Endothelial cell of umbilical vein (primary cell): Measurements from ENCODE around the gene TRPM5. TPM values are rescaled to one million over a fixed set of nuclear protein-coding genes. Genes with fewer than 3 reads are reported as not detected.

Experiments
- BruUV-seq: library from RNA; stranded (reverse); fragments of 400-500 nt; replicated peaks from 2 replicates; lab custom pipeline; 2021; lab: Mats Ljungman, UMichigan
- CTCF ChIA-PET: fragments of 300-600, 350-600 bp; sonication (Branson Sonifier 250); formaldehyde crosslinking; loops from one replicate; lab custom pipeline; 2021; ENCODE audit warnings: antibody characterized with exemption, inconsistent platforms; lab: Charles Lee
- POLR2A ChIA-PET: fragments of 300-600, 350-600 bp; sonication (Branson Sonifier 250); formaldehyde crosslinking; loops from one replicate; lab custom pipeline; 2021; ENCODE audit warnings: antibody characterized with exemption, inconsistent platforms; lab: Charles Lee
- DNase-seq: peaks from one replicate; pipeline ENCODE4 v3.0.0-alpha.2; 2011; ENCODE audit warnings: low read depth, low spot score
- FAIRE-seq: peaks from 2 replicates; lab custom pipeline; 2011; peaks lifted over from hg19 to GRCh38; lab: Jason Lieb, UNC
- H2AFZ ChIP-seq: 2 replicates; pipeline ENCODE4 v1.6.0; 2012; ENCODE audit warnings: low read depth, low read length, control low read depth, inconsistent platforms
- H3K27ac ChIP-seq: 2 replicates; pipeline ENCODE4 v1.5.1; 2011; ENCODE audit warnings: low read depth, mild to moderate bottlenecking, control low read depth, low read length, moderate library complexity; ENCODE audit not compliant: insufficient read depth
- H3K27me3 ChIP-seq, 2 experiments: 2 replicates each; pipeline versions ENCODE4 v1.6.0 to v1.6.1; 2011; ENCODE audit warnings: low read length in 2 of 2, mixed read lengths in 1 of 2; ENCODE audit not compliant: control insufficient read depth in 2 of 2, insufficient read depth in 2 of 2
- H3K36me3 ChIP-seq, 2 experiments: 2 replicates in 1 of 2; 3 replicates in 1 of 2; pipeline ENCODE4 v1.5.1; 2011; ENCODE audit warnings: low read length in 2 of 2, mild to moderate bottlenecking in 1 of 2, moderate library complexity in 1 of 2; ENCODE audit not compliant: control insufficient read depth in 2 of 2, insufficient read depth in 2 of 2; ENCODE audit errors: extremely low read depth in 1 of 2
- H3K4me1 ChIP-seq: 3 replicates; pipeline ENCODE4 v1.5.1; 2011; ENCODE audit warnings: mild to moderate bottlenecking, low read length; ENCODE audit not compliant: control insufficient read depth, insufficient read depth; ENCODE audit errors: extremely low read depth
- H3K4me2 ChIP-seq: 2 replicates; pipeline ENCODE4 v1.6.1; 2011; ENCODE audit warnings: low read length, control low read depth, mixed read lengths; ENCODE audit not compliant: insufficient read depth
- H3K4me3 ChIP-seq, 3 experiments: fragments of 200-600 bp in 1 of 3; sonication (generic), shearing (Covaris generic) in 1 of 3; replicated peaks in 1 of 3; 2 replicates each; pipeline ENCODE4 v1.5.1; 2011 to 2016; ENCODE audit warnings: control low read depth in 3 of 3, low read length in 3 of 3, mild to moderate bottlenecking in 2 of 3, inconsistent platforms in 1 of 3, low read depth in 1 of 3, moderate library complexity in 1 of 3; ENCODE audit not compliant: insufficient read depth in 1 of 3
- H3K79me2 ChIP-seq: 2 replicates; pipeline ENCODE4 v1.6.0; 2012; ENCODE audit warnings: low read length, inconsistent platforms; ENCODE audit not compliant: control insufficient read depth, insufficient read depth
- H3K9ac ChIP-seq: replicated peaks from 2 replicates; pipeline ENCODE3; 2011; ENCODE audit warnings: low read length, control low read depth; ENCODE audit not compliant: insufficient read depth; ENCODE audit errors: extremely low read depth
- H3K9me1 ChIP-seq: replicated peaks from 3 replicates; pipeline ENCODE4 v1.6.0; 2011; ENCODE audit warnings: mild to moderate bottlenecking, low read length; ENCODE audit not compliant: control insufficient read depth, insufficient read depth; ENCODE audit errors: extremely low read depth
- H3K9me3 ChIP-seq: replicated peaks from 2 replicates; pipeline ENCODE4 v1.5.1; 2012; ENCODE audit warnings: low read length, inconsistent platforms; ENCODE audit not compliant: control insufficient read depth, insufficient read depth
- H4K20me1 ChIP-seq: replicated peaks from 2 replicates; pipeline ENCODE3; 2011; ENCODE audit warnings: mild to moderate bottlenecking, low read length; ENCODE audit not compliant: control insufficient read depth, insufficient read depth; ENCODE audit errors: extremely low read depth
- EZH2 ChIP-seq: IDR thresholded peaks from 2 replicates; pipeline ENCODE4 v1.6.1; 2012; ENCODE audit warnings: borderline replicate concordance, low read depth, mild to moderate bottlenecking, moderate library complexity, low read length, inconsistent platforms; ENCODE audit not compliant: severe bottlenecking
- FOS ChIP-seq: IDR thresholded peaks from 2 replicates; pipeline ENCODE4 v1.6.1; 2011; ENCODE audit warnings: mild to moderate bottlenecking, low read length, moderate library complexity, borderline replicate concordance; ENCODE audit not compliant: insufficient read depth
- GATA2 ChIP-seq: IDR thresholded peaks from 2 replicates; pipeline ENCODE4 v1.7.0; 2011; ENCODE audit warnings: low read depth, mild to moderate bottlenecking, moderate library complexity, mixed read lengths, low read length; ENCODE audit not compliant: insufficient read length, insufficient read depth
- JUN ChIP-seq: IDR thresholded peaks from 2 replicates; pipeline ENCODE4 v1.6.1; 2011; ENCODE audit warnings: borderline replicate concordance, low read depth; ENCODE audit not compliant: insufficient read length, insufficient read depth
- MYC ChIP-seq: IDR thresholded peaks from one replicate; pipeline ENCODE4 v1.6.1; 2011; ENCODE audit warnings: mild to moderate bottlenecking, low read depth, low read length
- POLR2A ChIP-seq: IDR thresholded peaks from 2 replicates; pipeline ENCODE4 v1.6.1; 2012; ENCODE audit warnings: low read depth, mild to moderate bottlenecking, control low read depth, low read length
- POLR2AphosphoS5 ChIP-seq: IDR thresholded peaks from 2 replicates; pipeline ENCODE4 v1.6.1; 2012; ENCODE audit warnings: low read depth, mild to moderate bottlenecking, control low read depth, low read length, moderate library complexity; ENCODE audit not compliant: insufficient read depth
- dilution Hi-C: fragments of 300-500 bp; cut with MboI; formaldehyde crosslinking; loops from one replicate; pipeline ENCODE4 v1.15.0; 2019; ENCODE audit warnings: low sequenced_read_pairs; ENCODE audit not compliant: extremely low pct_ligation_motif_present
- intact Hi-C: fragments of 100-400 bp; cut with micrococcal nuclease; formaldehyde crosslinking; loops from one replicate; pipeline ENCODE4 v1.10.0; 2022
- polyA plus RNA-seq, 4 experiments: library from polyadenylated mRNA; depleted of rRNA in 3 of 4; stranded (reverse) in 3 of 4; unstranded in 1 of 4; fragments of >200 nt; gene quantifications; 2 replicates each; pipeline versions ENCODE4 v1.2.1 to v1.2.3, GENCODE V29; 2011 to 2012; ENCODE audit warnings: missing spikeins in 1 of 4
- total RNA-seq: library from RNA; stranded (reverse); gene quantifications from 2 replicates; pipeline ENCODE4 v1.2.3, GENCODE V29; 2021
- TF ChIP-seq, protein P1 (sequence below): IDR thresholded peaks from 2 replicates; pipeline ENCODE4 v1.6.1; 2011; ENCODE audit not compliant: insufficient read depth, insufficient read length
- TF ChIP-seq, protein P2 (sequence below), 2 donors: IDR thresholded peaks; 1 replicate in 1 of 2; 2 replicates in 1 of 2; pipeline ENCODE4 v1.5.1; 2011; ENCODE audit warnings: low read length in 2 of 2, mild to moderate bottlenecking in 2 of 2, moderate library complexity in 2 of 2, control low read depth in 1 of 2, inconsistent platforms in 1 of 2, low read depth in 1 of 2; ENCODE audit not compliant: insufficient read depth in 1 of 2; ENCODE audit errors: extremely low read depth in 1 of 2

Gene TRPM5
- total and polyA plus RNA-seq, 2 donors (not counting 3 experiments of a cell fraction or from before 2014, with no cell fraction given): not detected

DNA sequence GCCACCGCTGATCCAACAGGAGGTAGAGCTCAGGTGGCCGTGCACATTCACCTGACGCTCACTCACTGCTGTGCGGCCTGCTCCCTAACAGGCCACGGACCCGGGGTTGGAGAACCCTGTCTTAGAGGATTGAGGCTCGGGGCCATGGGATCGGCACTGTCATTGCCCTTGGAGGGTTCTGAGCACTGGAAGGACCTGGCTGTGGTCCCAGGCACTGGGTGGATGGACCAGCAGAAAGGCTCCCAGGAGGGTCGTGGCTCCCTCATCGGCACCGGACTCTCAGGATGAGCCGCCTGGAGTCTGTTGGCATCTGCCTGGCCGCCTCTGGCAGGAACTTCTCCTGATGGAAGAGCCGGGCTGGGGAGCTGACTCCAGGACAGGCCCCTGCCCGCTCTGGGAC lies 7.0 kb upstream of the TRPM5 start:
- no peak overlapping the region for H3K9ac ChIP-seq
- H3K36me3 ChIP-seq: no peaks in the 10 kb centered on the region
- intact Hi-C loops (no loop called here), dilution Hi-C loops (no loop called here)
- H3K9me3 ChIP-seq: no peaks in the 10 kb centered on the region
- no peaks in the 10 kb centered on the region for H3K79me2 ChIP-seq
- ChIA-PET POLR2A (no interaction called here), CTCF (no interaction called here)
- H3K4me3 ChIP-seq: no peak overlapping the region
- BruUV-seq: no TSS peak
- no peaks in the 10 kb centered on the region for H3K27me3 ChIP-seq
- no peak overlapping the region for H3K27ac ChIP-seq
- no peak overlapping the region for H3K4me2 ChIP-seq
- TF ChIP-seq FOS: no peak
- no peak for TF ChIP-seq POLR2A
- TF ChIP-seq, protein P1, sequence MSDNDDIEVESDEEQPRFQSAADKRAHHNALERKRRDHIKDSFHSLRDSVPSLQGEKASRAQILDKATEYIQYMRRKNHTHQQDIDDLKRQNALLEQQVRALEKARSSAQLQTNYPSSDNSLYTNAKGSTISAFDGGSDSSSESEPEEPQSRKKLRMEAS: no peak
- no peak for TF ChIP-seq POLR2AphosphoS5
- no peak for TF ChIP-seq GATA2
- no peak for TF ChIP-seq MYC
- no peak for TF ChIP-seq EZH2
- TF ChIP-seq, protein P2, sequence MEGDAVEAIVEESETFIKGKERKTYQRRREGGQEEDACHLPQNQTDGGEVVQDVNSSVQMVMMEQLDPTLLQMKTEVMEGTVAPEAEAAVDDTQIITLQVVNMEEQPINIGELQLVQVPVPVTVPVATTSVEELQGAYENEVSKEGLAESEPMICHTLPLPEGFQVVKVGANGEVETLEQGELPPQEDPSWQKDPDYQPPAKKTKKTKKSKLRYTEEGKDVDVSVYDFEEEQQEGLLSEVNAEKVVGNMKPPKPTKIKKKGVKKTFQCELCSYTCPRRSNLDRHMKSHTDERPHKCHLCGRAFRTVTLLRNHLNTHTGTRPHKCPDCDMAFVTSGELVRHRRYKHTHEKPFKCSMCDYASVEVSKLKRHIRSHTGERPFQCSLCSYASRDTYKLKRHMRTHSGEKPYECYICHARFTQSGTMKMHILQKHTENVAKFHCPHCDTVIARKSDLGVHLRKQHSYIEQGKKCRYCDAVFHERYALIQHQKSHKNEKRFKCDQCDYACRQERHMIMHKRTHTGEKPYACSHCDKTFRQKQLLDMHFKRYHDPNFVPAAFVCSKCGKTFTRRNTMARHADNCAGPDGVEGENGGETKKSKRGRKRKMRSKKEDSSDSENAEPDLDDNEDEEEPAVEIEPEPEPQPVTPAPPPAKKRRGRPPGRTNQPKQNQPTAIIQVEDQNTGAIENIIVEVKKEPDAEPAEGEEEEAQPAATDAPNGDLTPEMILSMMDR (IDR thresholded peaks at IDR 0.05; ENCODE audit: extremely low read depth in 1 of 2, insufficient read depth in 1 of 2, low read depth in 1 of 2, low read length in 2 of 2): no peak
- no peak for TF ChIP-seq JUN
- H4K20me1 ChIP-seq: no peaks in the 10 kb centered on the region
- DNase-seq (no peak), FAIRE-seq (no peak)
- H3K4me1 ChIP-seq: no peaks in the 10 kb centered on the region
- H2AFZ ChIP-seq: no peak overlapping the region
- H3K9me1 ChIP-seq: no peaks in the 10 kb centered on the region
